Measurements from ENCODE around the gene ARMCX2.

DNA sequence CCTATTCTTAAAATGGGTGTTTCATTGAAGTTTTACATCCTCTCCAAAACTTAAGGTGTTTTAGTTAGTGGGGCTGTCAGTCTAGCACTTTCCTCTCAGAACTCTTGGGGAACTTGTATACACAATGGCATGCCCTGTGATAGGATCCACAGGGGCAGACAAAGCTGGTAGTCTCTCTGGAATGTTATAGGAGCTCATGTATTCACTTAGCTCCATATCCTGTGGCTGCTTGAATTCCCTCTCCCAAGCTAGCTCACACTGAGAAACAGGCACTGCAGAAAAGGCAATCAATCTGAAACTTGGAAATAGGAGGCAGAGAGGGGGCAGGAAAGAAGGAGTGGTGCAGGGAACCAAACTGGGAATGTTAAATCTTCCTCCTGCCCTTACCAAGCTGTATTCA, 26.3 kb upstream of the ARMCX2 start:
- TF ChIP-seq POLR2A (IDR thresholded peaks at IDR 0.05; ENCODE audit: low read length) = no peak
- TF ChIP-seq GATA1 (IDR thresholded peaks at IDR 0.05; ENCODE audit: low read depth, low read length) = no peak
